ENCODE data around the gene NRP1. TPM values are rescaled to one million over a fixed set of nuclear protein-coding genes. Genes with fewer than 3 reads are reported as not detected.

Gene NRP1
- total RNA-seq, 2 donors from 2014 or later: 23.0 to 37.1 TPM

DNA sequence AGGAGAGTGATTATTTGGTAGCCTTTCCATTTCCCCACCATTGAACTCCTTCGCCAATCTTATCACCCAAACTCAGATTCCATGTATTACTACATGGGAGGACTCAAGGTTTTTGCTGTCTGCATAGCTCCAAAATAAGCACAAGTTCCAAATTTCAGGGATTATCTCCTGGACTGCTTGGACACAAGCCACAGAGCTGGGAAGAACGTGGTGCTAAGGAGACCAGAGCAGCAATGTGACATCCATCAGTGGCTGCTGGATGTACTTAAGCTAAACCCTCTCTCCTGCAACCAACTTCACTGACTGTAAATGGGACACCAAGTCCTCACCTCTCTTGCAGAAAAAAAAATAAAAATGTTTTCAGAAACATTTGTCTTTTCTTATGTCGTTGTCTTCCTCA lies 56.3 kb downstream of the NRP1 start:
- Histone ChIP-seq H3K27me3 (replicated peaks; ENCODE audit: insufficient read depth) (no peaks in the 10 kb centered on the region), H3K27ac (no peak overlapping the region), H3K9me3 (no peaks in the 10 kb centered on the region), H3K4me3 (no peak overlapping the region), H3K4me1 (replicated peaks) (peaks cover 4% of the 10 kb centered on the region), H3K36me3 (no peaks in the 10 kb centered on the region)
- no peak for DNase-seq (ENCODE audit: low spot score)
- WGBS: 60% methylated on average over 3 of the region's 3 CpGs
- no peak for TF ChIP-seq POLR2A (IDR thresholded peaks at IDR 0.05)
- TF ChIP-seq POLR2AphosphoS5 (IDR thresholded peaks at IDR 0.05): no peak
- intact Hi-C loops (cut with DNase I): no loop called here

GRCh38 chr10:33277135-33277536 lies 57.3 kb downstream of the NRP1 start:
- Histone ChIP-seq H3K9me3 (no peaks in the 10 kb centered on the region), H3K27ac (no peak overlapping the region), H3K4me1 (replicated peaks) (peaks cover 4% of the 10 kb centered on the region), H3K36me3 (no peaks in the 10 kb centered on the region), H3K4me3 (no peak overlapping the region), H3K27me3 (replicated peaks; ENCODE audit: insufficient read depth) (no peaks in the 10 kb centered on the region)
- intact Hi-C loops (cut with DNase I): no loop called here
- no peak for DNase-seq (ENCODE audit: low spot score)
- WGBS: 61% methylated on average over 6 of the region's 6 CpGs
- TF ChIP-seq, protein P1, sequence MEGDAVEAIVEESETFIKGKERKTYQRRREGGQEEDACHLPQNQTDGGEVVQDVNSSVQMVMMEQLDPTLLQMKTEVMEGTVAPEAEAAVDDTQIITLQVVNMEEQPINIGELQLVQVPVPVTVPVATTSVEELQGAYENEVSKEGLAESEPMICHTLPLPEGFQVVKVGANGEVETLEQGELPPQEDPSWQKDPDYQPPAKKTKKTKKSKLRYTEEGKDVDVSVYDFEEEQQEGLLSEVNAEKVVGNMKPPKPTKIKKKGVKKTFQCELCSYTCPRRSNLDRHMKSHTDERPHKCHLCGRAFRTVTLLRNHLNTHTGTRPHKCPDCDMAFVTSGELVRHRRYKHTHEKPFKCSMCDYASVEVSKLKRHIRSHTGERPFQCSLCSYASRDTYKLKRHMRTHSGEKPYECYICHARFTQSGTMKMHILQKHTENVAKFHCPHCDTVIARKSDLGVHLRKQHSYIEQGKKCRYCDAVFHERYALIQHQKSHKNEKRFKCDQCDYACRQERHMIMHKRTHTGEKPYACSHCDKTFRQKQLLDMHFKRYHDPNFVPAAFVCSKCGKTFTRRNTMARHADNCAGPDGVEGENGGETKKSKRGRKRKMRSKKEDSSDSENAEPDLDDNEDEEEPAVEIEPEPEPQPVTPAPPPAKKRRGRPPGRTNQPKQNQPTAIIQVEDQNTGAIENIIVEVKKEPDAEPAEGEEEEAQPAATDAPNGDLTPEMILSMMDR (IDR thresholded peaks at IDR 0.05): no peak
- no peak for TF ChIP-seq POLR2A (IDR thresholded peaks at IDR 0.05)
- no peak for TF ChIP-seq POLR2AphosphoS5 (IDR thresholded peaks at IDR 0.05)

- intact Hi-C loops (cut with DNase I): no loop called here
- Histone ChIP-seq H3K9me3 (no peaks in the 10 kb centered on the region), H3K27me3 (replicated peaks; ENCODE audit: insufficient read depth) (no peaks in the 10 kb centered on the region), H3K27ac (no peak overlapping the region), H3K4me1 (replicated peaks) (peaks cover 4% of the 10 kb centered on the region), H3K36me3 (no peaks in the 10 kb centered on the region), H3K4me3 (no peak overlapping the region)
- DNase-seq (ENCODE audit: low spot score): no peak
- 65% methylated on average over 4 of the region's 4 CpGs for WGBS
- TF ChIP-seq, protein P1 (IDR thresholded peaks at IDR 0.05): no peak
- TF ChIP-seq POLR2A (IDR thresholded peaks at IDR 0.05) (no peak), POLR2AphosphoS5 (IDR thresholded peaks at IDR 0.05) (no peak)
Measured at GRCh38 chr10:33276282-33276923, 58.1 kb downstream of the NRP1 start.

DNA sequence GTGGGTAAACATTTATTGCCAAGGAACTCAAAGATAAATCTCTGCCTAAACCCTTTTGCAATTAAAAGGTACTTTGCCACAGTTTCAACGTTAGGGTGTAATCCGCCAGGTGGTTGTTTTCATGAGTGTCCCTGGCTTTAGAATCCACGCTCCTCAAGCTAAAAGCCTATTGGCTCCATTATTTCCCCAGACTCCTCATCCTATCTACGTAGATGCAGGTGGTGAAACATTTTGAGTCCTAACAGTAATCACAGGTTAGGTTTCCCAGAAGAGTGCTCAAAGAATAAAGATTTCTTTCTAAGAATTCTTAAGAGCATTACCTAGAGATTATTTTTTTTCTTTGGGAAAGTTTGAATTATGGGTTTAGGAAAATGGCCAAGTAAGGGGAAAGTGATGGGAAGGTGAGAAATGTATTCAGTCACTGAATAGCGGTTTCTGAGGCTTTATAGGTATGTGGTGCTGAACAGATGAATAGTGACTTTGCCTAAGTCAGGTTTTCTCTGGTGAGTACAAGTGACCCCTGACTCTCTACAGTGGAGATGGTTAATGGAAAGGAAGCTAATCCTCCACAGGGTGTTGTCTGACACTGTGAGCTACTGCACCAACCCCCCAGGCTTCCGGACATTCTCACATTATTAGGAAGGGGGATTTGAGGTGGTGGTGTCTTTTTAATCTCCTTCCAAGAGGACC lies 60.2 kb downstream of the NRP1 start:
- Histone ChIP-seq H3K36me3 (no peaks in the 10 kb centered on the region), H3K4me1 (replicated peaks) (peaks cover 4% of the 10 kb centered on the region), H3K27ac (peak overlapping the region; percentile 12 to 65), H3K27me3 (replicated peaks; ENCODE audit: insufficient read depth) (no peaks in the 10 kb centered on the region), H3K9me3 (no peaks in the 10 kb centered on the region), H3K4me3 (no peak overlapping the region)
- no peak for DNase-seq (ENCODE audit: low spot score)
- TF ChIP-seq, protein P1 (IDR thresholded peaks at IDR 0.05): no peak
- TF ChIP-seq POLR2A (IDR thresholded peaks at IDR 0.05) (no peak), POLR2AphosphoS5 (IDR thresholded peaks at IDR 0.05) (no peak)
- intact Hi-C loops (cut with DNase I): no loop called here
- WGBS: 59% methylated on average over 6 of the region's 6 CpGs

DNA sequence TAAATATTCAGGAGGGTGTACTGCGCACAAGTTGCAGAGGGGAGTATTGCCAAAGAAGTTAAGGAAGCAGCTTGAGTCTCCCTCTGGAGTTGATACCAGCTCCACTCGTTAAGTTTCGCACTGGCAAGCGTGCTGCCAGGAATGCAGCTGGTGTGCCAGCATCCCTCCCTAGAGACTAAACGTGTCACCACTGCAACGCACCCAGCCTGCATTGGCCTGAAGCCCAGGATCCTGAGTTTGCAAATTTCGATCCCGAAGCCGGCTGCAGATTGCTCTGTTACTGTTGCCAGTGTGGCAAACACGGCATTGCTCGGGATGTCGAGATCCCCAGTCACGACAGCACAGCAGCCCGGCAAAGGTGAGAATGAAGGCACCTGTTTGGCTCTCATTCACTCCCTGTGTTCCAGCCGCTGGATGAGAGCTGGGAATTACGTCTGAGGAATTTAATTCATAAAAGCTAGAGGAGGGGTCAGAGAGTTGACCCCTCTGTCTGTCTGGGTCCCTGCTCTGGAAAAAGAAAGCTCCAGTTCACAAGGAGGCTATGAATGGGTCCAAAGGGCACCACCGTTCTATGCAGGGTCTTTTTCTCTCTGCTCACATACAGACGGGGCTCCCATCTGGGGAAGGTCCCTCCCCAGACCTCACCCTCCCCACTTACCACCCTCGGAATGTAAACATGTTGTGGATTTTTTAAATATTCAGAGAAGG lies 61.0 kb downstream of the NRP1 start:
- WGBS: 5% methylated on average over 19 of the region's 19 CpGs

More for the DNA sequence above, 61.0 kb downstream of the NRP1 start:
- Histone ChIP-seq H3K9me3 (no peaks in the 10 kb centered on the region), H3K27ac (peak overlapping the region; percentile 12 to 65), H3K4me1 (replicated peaks) (peaks cover 4% of the 10 kb centered on the region), H3K4me3 (peak overlapping the region in 1 of 2 donors; percentile 6), H3K36me3 (no peaks in the 10 kb centered on the region), H3K27me3 (replicated peaks; ENCODE audit: insufficient read depth) (no peaks in the 10 kb centered on the region)
- TF ChIP-seq POLR2AphosphoS5 (IDR thresholded peaks at IDR 0.05) (peak; percentile 87), POLR2A (IDR thresholded peaks at IDR 0.05) (no peak)
- TF ChIP-seq, protein P1 (IDR thresholded peaks at IDR 0.05): peak in 2 of 4 experiments; percentile 22 to 23
- intact Hi-C loops (cut with DNase I): no loop called here
- peak; percentile 90 for DNase-seq (ENCODE audit: low spot score)
